Parathyroid adenoma (tissue), 2 donors: Measurements from ENCODE around the gene KIF25.

Experiments
- H2AFZ ChIP-seq: fragments of 300-600 bp; sonication (generic); one replicate; pipeline ENCODE4 v1.7.0; 2017; ENCODE audit warnings: antibody characterized with exemption, mild to moderate bottlenecking
- H3K27ac ChIP-seq: fragments of 300-600 bp; sonication (generic); one replicate; pipeline ENCODE4 v1.7.0; 2017
- H3K27me3 ChIP-seq: fragments of 300-600 bp; sonication (generic); one replicate; pipeline ENCODE4 v1.7.0; 2017; ENCODE audit warnings: low read length; ENCODE audit not compliant: control insufficient read depth, insufficient read depth
- H3K36me3 ChIP-seq: fragments of 300-600 bp; sonication (generic); one replicate; pipeline ENCODE4 v1.7.0; 2017; ENCODE audit warnings: low read length; ENCODE audit not compliant: control insufficient read depth, insufficient read depth
- H3K4me1 ChIP-seq: fragments of 300-600 bp; sonication (generic); one replicate; pipeline ENCODE4 v1.7.0; 2017; ENCODE audit warnings: control low read depth
- H3K4me2 ChIP-seq: fragments of 300-600 bp; sonication (generic); one replicate; pipeline ENCODE4 v1.7.0; 2017; ENCODE audit warnings: low read length
- H3K4me3 ChIP-seq: fragments of 300-600 bp; sonication (generic); one replicate; pipeline ENCODE4 v1.7.0; 2017; ENCODE audit warnings: low read depth, low read length
- H3K79me2 ChIP-seq: fragments of 300-600 bp; sonication (generic); one replicate; pipeline ENCODE4 v1.7.0; 2017; ENCODE audit warnings: control low read depth
- H3K9ac ChIP-seq: fragments of 300-600 bp; sonication (generic); one replicate; pipeline ENCODE4 v1.7.0; 2017; ENCODE audit warnings: mild to moderate bottlenecking
- H3K9me3 ChIP-seq: fragments of 300-600 bp; sonication (generic); one replicate; pipeline ENCODE4 v1.7.0; 2017; ENCODE audit warnings: low read length; ENCODE audit not compliant: control insufficient read depth
- TF ChIP-seq, protein P1 (sequence below): fragments of 300-600 bp; sonication (generic); IDR thresholded peaks from one replicate; pipeline ENCODE4 v1.7.0; 2017; ENCODE audit warnings: antibody characterized with exemption, mild to moderate bottlenecking
- donor health status: primary hyperparathyroidism.

KIF25 gene

DNA sequence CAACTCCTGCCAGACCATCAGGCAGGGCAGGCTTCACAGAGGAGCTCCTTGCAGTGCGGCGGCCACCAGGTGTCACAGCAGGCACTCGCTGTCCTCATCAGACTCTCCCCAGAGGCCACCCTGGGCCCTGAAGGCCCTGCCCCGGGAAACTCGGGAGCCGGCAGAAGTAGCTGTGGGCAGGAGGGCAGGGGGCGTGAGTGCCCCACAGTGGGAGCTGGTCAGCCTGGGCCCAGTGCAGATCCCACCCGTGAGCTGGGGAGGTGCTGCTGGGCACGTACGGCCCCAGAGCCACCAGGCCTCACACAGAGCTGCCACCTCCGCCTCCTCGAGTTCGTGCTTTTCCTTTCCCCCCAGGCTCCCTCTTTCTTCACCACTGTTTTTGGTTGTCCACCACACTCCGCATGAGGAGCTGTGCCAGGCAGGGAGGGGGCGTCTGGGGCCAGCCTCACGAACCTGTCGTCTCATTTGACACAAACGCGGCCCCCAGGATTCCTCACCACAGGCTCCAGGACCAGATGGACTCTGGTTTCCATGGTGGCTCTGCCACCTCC is 47.7 kb downstream of the KIF25 start:
- no peaks in the 10 kb centered on the region for H3K27me3 ChIP-seq
- H3K4me1 ChIP-seq, result no peaks in the 10 kb centered on the region
- H3K9ac ChIP-seq, result no peak overlapping the region
- TF ChIP-seq, protein P1, sequence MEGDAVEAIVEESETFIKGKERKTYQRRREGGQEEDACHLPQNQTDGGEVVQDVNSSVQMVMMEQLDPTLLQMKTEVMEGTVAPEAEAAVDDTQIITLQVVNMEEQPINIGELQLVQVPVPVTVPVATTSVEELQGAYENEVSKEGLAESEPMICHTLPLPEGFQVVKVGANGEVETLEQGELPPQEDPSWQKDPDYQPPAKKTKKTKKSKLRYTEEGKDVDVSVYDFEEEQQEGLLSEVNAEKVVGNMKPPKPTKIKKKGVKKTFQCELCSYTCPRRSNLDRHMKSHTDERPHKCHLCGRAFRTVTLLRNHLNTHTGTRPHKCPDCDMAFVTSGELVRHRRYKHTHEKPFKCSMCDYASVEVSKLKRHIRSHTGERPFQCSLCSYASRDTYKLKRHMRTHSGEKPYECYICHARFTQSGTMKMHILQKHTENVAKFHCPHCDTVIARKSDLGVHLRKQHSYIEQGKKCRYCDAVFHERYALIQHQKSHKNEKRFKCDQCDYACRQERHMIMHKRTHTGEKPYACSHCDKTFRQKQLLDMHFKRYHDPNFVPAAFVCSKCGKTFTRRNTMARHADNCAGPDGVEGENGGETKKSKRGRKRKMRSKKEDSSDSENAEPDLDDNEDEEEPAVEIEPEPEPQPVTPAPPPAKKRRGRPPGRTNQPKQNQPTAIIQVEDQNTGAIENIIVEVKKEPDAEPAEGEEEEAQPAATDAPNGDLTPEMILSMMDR, result no peak
- H3K4me2 ChIP-seq, result no peak overlapping the region
- no peak overlapping the region for H3K4me3 ChIP-seq
- no peak overlapping the region for H2AFZ ChIP-seq
- no peaks in the 10 kb centered on the region for H3K9me3 ChIP-seq
- H3K27ac ChIP-seq, result no peak overlapping the region
- H3K36me3 ChIP-seq, result no peaks in the 10 kb centered on the region
- H3K79me2 ChIP-seq, result no peaks in the 10 kb centered on the region

DNA sequence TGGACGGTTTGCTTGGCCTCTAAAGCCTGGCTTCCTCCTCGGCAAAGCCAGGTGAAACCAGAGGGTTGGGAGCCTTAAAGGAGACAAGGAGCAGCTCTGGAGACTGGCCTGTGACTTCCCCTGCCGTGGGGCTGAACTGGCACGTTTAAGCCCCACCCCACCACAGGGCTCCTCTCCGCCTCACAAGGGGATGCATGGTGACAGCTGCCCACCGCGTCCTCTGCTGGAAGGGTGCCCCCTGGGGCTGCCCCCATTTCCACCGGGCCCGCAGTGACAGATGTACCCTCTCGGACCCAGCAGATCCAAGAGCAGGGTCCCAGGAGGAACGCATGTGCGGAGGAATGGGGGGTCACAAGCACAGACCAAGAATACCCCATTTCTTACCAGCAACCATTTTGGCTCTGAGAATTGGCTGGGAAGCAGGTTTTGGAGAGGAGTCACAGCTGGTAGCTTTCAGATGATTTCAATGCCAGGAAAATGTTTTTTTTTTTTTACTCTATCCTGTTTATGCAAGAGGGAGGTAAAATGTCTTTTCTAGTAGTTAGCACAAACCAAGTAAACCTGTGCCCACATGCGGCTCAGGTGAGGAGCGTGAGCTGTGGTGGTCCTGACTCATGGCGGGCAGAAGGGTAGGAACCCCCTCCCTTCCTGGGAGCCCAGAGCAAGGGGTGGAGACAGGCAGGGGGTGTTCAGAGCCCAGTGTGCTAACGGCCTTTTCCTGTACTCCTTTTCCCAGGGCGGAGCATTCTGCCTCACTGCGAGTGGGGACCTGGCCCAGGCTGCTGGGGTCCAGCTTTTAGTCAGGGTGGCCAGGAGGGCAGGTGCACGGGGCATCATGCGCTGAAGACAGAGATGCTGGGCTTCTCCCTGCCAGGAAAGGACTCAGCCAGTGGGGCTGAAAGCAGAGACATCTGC is 48.5 kb downstream of the KIF25 start:
- no peaks in the 10 kb centered on the region for H3K4me1 ChIP-seq
- TF ChIP-seq, protein P1, result no peak

DNA sequence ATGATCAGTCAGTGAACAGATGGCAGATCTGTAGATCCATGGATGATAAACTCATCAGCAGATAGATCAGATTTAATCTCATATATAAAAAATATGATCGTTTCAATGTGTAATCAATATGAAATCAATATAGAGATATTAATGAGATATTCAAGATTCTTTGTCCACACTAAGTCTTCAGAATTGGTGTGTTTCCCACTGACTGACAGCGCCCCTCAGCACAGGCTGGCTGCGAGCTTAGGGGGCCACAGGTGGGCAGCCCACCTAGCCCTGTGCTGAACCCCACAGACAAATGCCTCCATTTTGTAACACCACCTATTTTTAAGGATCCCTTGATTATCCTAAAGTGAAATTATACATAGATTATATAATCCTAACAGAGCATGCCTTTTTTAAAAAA is 49.2 kb downstream of the KIF25 start:
- H3K9me3 ChIP-seq, result no peaks in the 10 kb centered on the region
- no peak overlapping the region for H3K27ac ChIP-seq
- no peaks in the 10 kb centered on the region for H3K79me2 ChIP-seq
- TF ChIP-seq, protein P1, result no peak
- no peaks in the 10 kb centered on the region for H3K27me3 ChIP-seq
- H3K4me3 ChIP-seq, result no peak overlapping the region
- H3K4me1 ChIP-seq, result no peaks in the 10 kb centered on the region
- H3K36me3 ChIP-seq, result no peaks in the 10 kb centered on the region
- H3K4me2 ChIP-seq, result no peak overlapping the region
- H2AFZ ChIP-seq, result no peak overlapping the region
- H3K9ac ChIP-seq, result no peak overlapping the region

More for the DNA sequence above, 48.5 kb downstream of the KIF25 start:
- Histone ChIP-seq H3K79me2 (no peaks in the 10 kb centered on the region), H3K9me3 (no peaks in the 10 kb centered on the region), H2AFZ (no peak overlapping the region), H3K27me3 (no peaks in the 10 kb centered on the region), H3K4me3 (no peak overlapping the region), H3K9ac (no peak overlapping the region), H3K4me2 (no peak overlapping the region), H3K36me3 (no peaks in the 10 kb centered on the region), H3K27ac (no peak overlapping the region)

GRCh38 chr6:168047841-168048723 is 50.6 kb downstream of the KIF25 start:
- Histone ChIP-seq H3K4me1 (no peaks in the 10 kb centered on the region), H3K4me2 (no peak overlapping the region), H3K27me3 (no peaks in the 10 kb centered on the region), H3K9me3 (no peaks in the 10 kb centered on the region), H3K79me2 (no peaks in the 10 kb centered on the region), H3K4me3 (no peak overlapping the region), H2AFZ (no peak overlapping the region), H3K9ac (no peak overlapping the region), H3K27ac (no peak overlapping the region), H3K36me3 (no peaks in the 10 kb centered on the region)
- TF ChIP-seq, protein P1, result no peak
